Measurements from ENCODE around the gene CIB1.

The CIB1 gene

GRCh38 chr15:90214553-90215196 lies 19.1 kb downstream of the CIB1 start:
- Histone ChIP-seq H2BK15ac (ENCODE audit: low read length) (no peak overlapping the region), H3K27ac (replicated peaks; ENCODE audit: low read length) (no peak overlapping the region), H3K4me3 (ENCODE audit: low read length in 2 of 2) (no peak overlapping the region), H3K23ac (ENCODE audit: low read depth, low read length, poor library complexity) (no peak overlapping the region), H3K9me3 (replicated peaks in 1 of 2; ENCODE audit: control insufficient read depth in 2 of 2, insufficient read depth in 1 of 2, low read depth in 1 of 2, low read length in 2 of 2) (no peaks in the 10 kb centered on the region), H2BK12ac (ENCODE audit: low read length) (no peak overlapping the region), H3K27me3 (ENCODE audit: control insufficient read depth in 3 of 3, insufficient read depth in 3 of 3, low read depth in 1 of 3, low read length in 3 of 3) (no peaks in the 10 kb centered on the region), H3K36me3 (replicated peaks in 1 of 2; ENCODE audit: control insufficient read depth in 2 of 2, insufficient read depth in 2 of 2, low read length in 2 of 2) (peaks cover 3 to 24% of the 10 kb centered on the region in 2 donors), H3K4me2 (ENCODE audit: insufficient read depth, low read length, poor library complexity, severe bottlenecking) (no peak overlapping the region), H3K4me1 (ENCODE audit: control insufficient read depth in 2 of 2, insufficient read depth in 1 of 2, low read depth in 1 of 2, low read length in 2 of 2) (peaks cover 0 to 3% of the 10 kb centered on the region in 2 donors), H3K14ac (ENCODE audit: low read length) (no peak overlapping the region), H3K79me1 (ENCODE audit: low read depth, low read length) (peaks cover 7% of the 10 kb centered on the region), H3K4ac (ENCODE audit: low read length) (no peak overlapping the region), H3K9ac (ENCODE audit: low read depth, low read length, poor library complexity) (no peak overlapping the region), H4K91ac (ENCODE audit: low read depth, low read length, poor library complexity) (no peak overlapping the region), H4K8ac (ENCODE audit: low read depth, low read length) (no peak overlapping the region), H3K18ac (ENCODE audit: low read length) (no peak overlapping the region), H2AFZ (ENCODE audit: low read length) (no peak overlapping the region), H2BK5ac (ENCODE audit: low read length) (no peak overlapping the region), H2BK120ac (ENCODE audit: low read depth, low read length) (no peak overlapping the region), H2AK5ac (ENCODE audit: low read depth, low read length) (no peak overlapping the region)
- no peak for DNase-seq (ENCODE audit: low spot score)
- WGBS, 2 donors (ENCODE audit: extremely low coverage in 2 of 2, insufficient read length in 2 of 2, insufficient replicate concordance in 1 of 2): no CpG with 5 or more reads among the region's 8 CpGs

GRCh38 chr15:90213818-90214204 lies 19.9 kb downstream of the CIB1 start:
- Histone ChIP-seq H3K79me1 (ENCODE audit: low read depth, low read length) (peaks cover 7% of the 10 kb centered on the region), H2AK5ac (ENCODE audit: low read depth, low read length) (no peak overlapping the region), H3K27ac (replicated peaks; ENCODE audit: low read length) (no peak overlapping the region), H2BK12ac (ENCODE audit: low read length) (no peak overlapping the region), H3K4ac (ENCODE audit: low read length) (no peak overlapping the region), H2BK15ac (ENCODE audit: low read length) (no peak overlapping the region), H3K4me1 (ENCODE audit: control insufficient read depth in 2 of 2, insufficient read depth in 1 of 2, low read depth in 1 of 2, low read length in 2 of 2) (peaks cover 0 to 3% of the 10 kb centered on the region in 2 donors), H3K4me3 (ENCODE audit: low read length in 2 of 2) (no peak overlapping the region), H4K8ac (ENCODE audit: low read depth, low read length) (no peak overlapping the region), H3K27me3 (ENCODE audit: control insufficient read depth in 3 of 3, insufficient read depth in 3 of 3, low read depth in 1 of 3, low read length in 3 of 3) (no peaks in the 10 kb centered on the region), H2BK120ac (ENCODE audit: low read depth, low read length) (no peak overlapping the region), H3K9ac (ENCODE audit: low read depth, low read length, poor library complexity) (no peak overlapping the region), H3K14ac (ENCODE audit: low read length) (no peak overlapping the region), H2BK5ac (ENCODE audit: low read length) (no peak overlapping the region), H3K18ac (ENCODE audit: low read length) (no peak overlapping the region), H3K36me3 (replicated peaks in 1 of 2; ENCODE audit: control insufficient read depth in 2 of 2, insufficient read depth in 2 of 2, low read length in 2 of 2) (peaks cover 3 to 24% of the 10 kb centered on the region in 2 donors), H4K91ac (ENCODE audit: low read depth, low read length, poor library complexity) (no peak overlapping the region), H2AFZ (ENCODE audit: low read length) (no peak overlapping the region), H3K4me2 (ENCODE audit: insufficient read depth, low read length, poor library complexity, severe bottlenecking) (no peak overlapping the region), H3K9me3 (replicated peaks in 1 of 2; ENCODE audit: control insufficient read depth in 2 of 2, insufficient read depth in 1 of 2, low read depth in 1 of 2, low read length in 2 of 2) (no peaks in the 10 kb centered on the region), H3K23ac (ENCODE audit: low read depth, low read length, poor library complexity) (no peak overlapping the region)
- DNase-seq (ENCODE audit: low spot score): no peak
- no CpG with 5 or more reads among the region's 11 CpGs for WGBS, 2 donors (ENCODE audit: extremely low coverage in 2 of 2, insufficient read length in 2 of 2, insufficient replicate concordance in 1 of 2)

- Histone ChIP-seq H4K91ac (ENCODE audit: low read depth, low read length, poor library complexity) (no peak overlapping the region), H3K18ac (ENCODE audit: low read length) (no peak overlapping the region), H3K14ac (ENCODE audit: low read length) (no peak overlapping the region), H3K4me1 (ENCODE audit: control insufficient read depth in 2 of 2, insufficient read depth in 1 of 2, low read depth in 1 of 2, low read length in 2 of 2) (peaks cover 0 to 3% of the 10 kb centered on the region in 2 donors), H3K9me3 (replicated peaks in 1 of 2; ENCODE audit: control insufficient read depth in 2 of 2, insufficient read depth in 1 of 2, low read depth in 1 of 2, low read length in 2 of 2) (no peaks in the 10 kb centered on the region), H2AFZ (ENCODE audit: low read length) (no peak overlapping the region), H3K4ac (ENCODE audit: low read length) (no peak overlapping the region), H3K27me3 (ENCODE audit: control insufficient read depth in 3 of 3, insufficient read depth in 3 of 3, low read depth in 1 of 3, low read length in 3 of 3) (no peaks in the 10 kb centered on the region), H2BK5ac (ENCODE audit: low read length) (no peak overlapping the region), H2BK12ac (ENCODE audit: low read length) (no peak overlapping the region), H2AK5ac (ENCODE audit: low read depth, low read length) (no peak overlapping the region), H3K9ac (ENCODE audit: low read depth, low read length, poor library complexity) (no peak overlapping the region), H3K27ac (replicated peaks; ENCODE audit: low read length) (no peak overlapping the region), H4K8ac (ENCODE audit: low read depth, low read length) (no peak overlapping the region), H3K4me2 (ENCODE audit: insufficient read depth, low read length, poor library complexity, severe bottlenecking) (no peak overlapping the region), H3K4me3 (ENCODE audit: low read length in 2 of 2) (no peak overlapping the region), H2BK15ac (ENCODE audit: low read length) (no peak overlapping the region), H3K79me1 (ENCODE audit: low read depth, low read length) (peaks cover 7% of the 10 kb centered on the region), H3K23ac (ENCODE audit: low read depth, low read length, poor library complexity) (no peak overlapping the region), H3K36me3 (replicated peaks in 1 of 2; ENCODE audit: control insufficient read depth in 2 of 2, insufficient read depth in 2 of 2, low read length in 2 of 2) (peaks cover 3 to 23% of the 10 kb centered on the region in 2 donors), H2BK120ac (ENCODE audit: low read depth, low read length) (no peak overlapping the region)
- no peak for DNase-seq (ENCODE audit: low spot score)
- WGBS, 2 donors (ENCODE audit: extremely low coverage in 2 of 2, insufficient read length in 2 of 2, insufficient replicate concordance in 1 of 2): no CpG with 5 or more reads among the region's 12 CpGs
Measured at GRCh38 chr15:90213122-90213817, 20.5 kb downstream of the CIB1 start.

GRCh38 chr15:90212221-90213098 lies 21.3 kb downstream of the CIB1 start:
- Histone ChIP-seq H3K23ac (ENCODE audit: low read depth, low read length, poor library complexity) (no peak overlapping the region), H2BK5ac (ENCODE audit: low read length) (no peak overlapping the region), H2BK12ac (ENCODE audit: low read length) (peak overlapping the region; percentile 10), H3K9ac (ENCODE audit: low read depth, low read length, poor library complexity) (no peak overlapping the region), H3K4me1 (ENCODE audit: control insufficient read depth in 2 of 2, insufficient read depth in 1 of 2, low read depth in 1 of 2, low read length in 2 of 2) (peaks cover 0 to 3% of the 10 kb centered on the region in 2 donors), H3K4ac (ENCODE audit: low read length) (no peak overlapping the region), H4K8ac (ENCODE audit: low read depth, low read length) (no peak overlapping the region), H2AK5ac (ENCODE audit: low read depth, low read length) (no peak overlapping the region), H2AFZ (ENCODE audit: low read length) (no peak overlapping the region), H3K4me2 (ENCODE audit: insufficient read depth, low read length, poor library complexity, severe bottlenecking) (peak overlapping the region; percentile 23), H3K27ac (replicated peaks; ENCODE audit: low read length) (no peak overlapping the region), H3K4me3 (ENCODE audit: low read length in 2 of 2) (no peak overlapping the region), H4K91ac (ENCODE audit: low read depth, low read length, poor library complexity) (no peak overlapping the region), H3K14ac (ENCODE audit: low read length) (peak overlapping the region; percentile 89), H3K18ac (ENCODE audit: low read length) (peak overlapping the region; percentile 11), H3K36me3 (replicated peaks in 1 of 2; ENCODE audit: control insufficient read depth in 2 of 2, insufficient read depth in 2 of 2, low read length in 2 of 2) (peaks cover 1 to 19% of the 10 kb centered on the region in 2 donors), H2BK15ac (ENCODE audit: low read length) (no peak overlapping the region), H3K9me3 (replicated peaks in 1 of 2; ENCODE audit: control insufficient read depth in 2 of 2, insufficient read depth in 1 of 2, low read depth in 1 of 2, low read length in 2 of 2) (no peaks in the 10 kb centered on the region), H3K79me1 (ENCODE audit: low read depth, low read length) (peaks cover 7% of the 10 kb centered on the region), H3K27me3 (ENCODE audit: control insufficient read depth in 3 of 3, insufficient read depth in 3 of 3, low read depth in 1 of 3, low read length in 3 of 3) (no peaks in the 10 kb centered on the region), H2BK120ac (ENCODE audit: low read depth, low read length) (no peak overlapping the region)
- WGBS, 2 donors (ENCODE audit: extremely low coverage in 2 of 2, insufficient read length in 2 of 2, insufficient replicate concordance in 1 of 2): no CpG with 5 or more reads among the region's 35 CpGs
- no peak for DNase-seq (ENCODE audit: low spot score)
